ENCODE data around the gene P2RX3. TPM values are rescaled to one million over a fixed set of nuclear protein-coding genes. Genes with fewer than 3 reads are reported as not detected.

Gene P2RX3
- total and polyA plus RNA-seq, 10 of the 15 experiments (the other 5 are each of a cell fraction or from before 2014, with no cell fraction given), result 0.05 to 0.12 TPM; not detected in 8

GRCh38 chr11:57373146-57373545, 35.0 kb downstream of the P2RX3 start:
- FAIRE-seq (no peak), ATAC-seq (no peak), DNase-seq (ENCODE audit: low read depth, low spot score) (no peak)
- ChIA-PET CTCF (interaction anchor here (0.9 kb wide), 1 partner anchor 45 kb away, joined by 3 read pairs; no protein-coding TSS in a partner anchor), SMC1A (ENCODE audit: uncharacterized antibody, unreplicated experiment) (interaction anchor here (0.9 kb wide), 1 partner anchor 14 kb away, joined by 3 read pairs; no protein-coding TSS in a partner anchor), RAD21 (ENCODE audit: unreplicated experiment) (no interaction called here), POLR2A (no interaction called here)
- in situ Hi-C loops (cut with MboI) (no loop called here), intact Hi-C loops (cut with micrococcal nuclease; ENCODE audit: unreplicated experiment) (no loop called here)
- Histone ChIP-seq H3K4me2 (ENCODE audit: control insufficient read depth, insufficient read depth) (no peak overlapping the region), H2AFZ (ENCODE audit: control insufficient read depth, low read depth, low read length) (no peak overlapping the region), H3K27me3 (replicated peaks in 1 of 2; ENCODE audit: control insufficient read depth in 2 of 2, insufficient read depth in 2 of 2, low read length in 1 of 2) (no peaks in the 10 kb centered on the region; a peak in 1 of 4 replicates), H3K9me3 (replicated peaks; ENCODE audit: control insufficient read depth, insufficient read depth, low read length) (no peaks in the 10 kb centered on the region), H3K36me3 (ENCODE audit: control insufficient read depth in 2 of 2, insufficient read depth in 2 of 2, low read length in 1 of 2) (no peaks in the 10 kb centered on the region), H3K4me1 (ENCODE audit: control insufficient read depth, insufficient read depth, low read length) (no peaks in the 10 kb centered on the region), H3K9ac (ENCODE audit: control insufficient read depth, insufficient read depth, low read length) (no peak overlapping the region), H4K20me1 (ENCODE audit: control insufficient read depth, insufficient read depth) (no peaks in the 10 kb centered on the region), H3K79me2 (ENCODE audit: control insufficient read depth, insufficient read depth, low read length) (no peaks in the 10 kb centered on the region), H3K27ac (ENCODE audit: control insufficient read depth, insufficient read depth) (no peak overlapping the region), H3K4me3 (no peak overlapping the region)
- WGBS (ENCODE audit: insufficient coverage, insufficient replicate concordance, low lambda C conversion rate, missing lambda C conversion rate), result 31% methylated on average over 3 of the region's 3 CpGs
- BruUV-seq (replicated peaks), result no TSS peak
- TF ChIP-seq SMAD1 (IDR thresholded peaks at IDR 0.05; ENCODE audit: low read depth, partially characterized antibody), result no peak

- Histone ChIP-seq H3K4me1 (ENCODE audit: control insufficient read depth, insufficient read depth, low read length) (no peaks in the 10 kb centered on the region), H3K27me3 (replicated peaks in 1 of 2; ENCODE audit: control insufficient read depth in 2 of 2, insufficient read depth in 2 of 2, low read length in 1 of 2) (no peaks in the 10 kb centered on the region; a peak in 1 of 4 replicates), H3K4me3 (no peak overlapping the region), H3K9ac (ENCODE audit: control insufficient read depth, insufficient read depth, low read length) (no peak overlapping the region), H4K20me1 (ENCODE audit: control insufficient read depth, insufficient read depth) (no peaks in the 10 kb centered on the region), H3K9me3 (replicated peaks; ENCODE audit: control insufficient read depth, insufficient read depth, low read length) (no peaks in the 10 kb centered on the region), H3K36me3 (ENCODE audit: control insufficient read depth in 2 of 2, insufficient read depth in 2 of 2, low read length in 1 of 2) (no peaks in the 10 kb centered on the region), H3K4me2 (ENCODE audit: control insufficient read depth, insufficient read depth) (no peak overlapping the region), H3K79me2 (ENCODE audit: control insufficient read depth, insufficient read depth, low read length) (no peaks in the 10 kb centered on the region), H3K27ac (ENCODE audit: control insufficient read depth, insufficient read depth) (no peak overlapping the region), H2AFZ (ENCODE audit: control insufficient read depth, low read depth, low read length) (no peak overlapping the region)
- BruUV-seq (replicated peaks), result no TSS peak
- intact Hi-C loops (cut with micrococcal nuclease; ENCODE audit: unreplicated experiment) (no loop called here), in situ Hi-C loops (cut with MboI) (no loop called here)
- ChIA-PET CTCF (interaction anchor here (1.2 kb wide), 1 partner anchor 119 kb away, joined by 3 read pairs; no protein-coding TSS in a partner anchor), RAD21 (ENCODE audit: unreplicated experiment) (no interaction called here), SMC1A (ENCODE audit: uncharacterized antibody, unreplicated experiment) (no interaction called here), POLR2A (no interaction called here)
- no peak for DNase-seq (ENCODE audit: low read depth, low spot score)
- FAIRE-seq, result no peak
- 55% methylated on average over 3 of the region's 3 CpGs for WGBS (ENCODE audit: insufficient coverage, insufficient replicate concordance, low lambda C conversion rate, missing lambda C conversion rate)
- no peak for ATAC-seq
- TF ChIP-seq POU2F2 (IDR thresholded peaks at IDR 0.05; ENCODE audit: borderline replicate concordance, low read depth, low read length) (no peak), CREM (IDR thresholded peaks at IDR 0.05; ENCODE audit: low read depth) (no peak), JUND (IDR thresholded peaks at IDR 0.05; ENCODE audit: low read depth, low read length) (no peak), CBX5 (IDR thresholded peaks at IDR 0.05; ENCODE audit: low read depth) (no peak), EZH2 (IDR thresholded peaks at IDR 0.05; ENCODE audit: borderline replicate concordance, control insufficient read depth, low read depth, low read length) (no peak), E2F4 (IDR thresholded peaks at IDR 0.05; ENCODE audit: low read depth, low read length) (no peak), FOS (IDR thresholded peaks at IDR 0.05; ENCODE audit: borderline replicate concordance, extremely low read depth, insufficient read length) (no peak), FOXK2 (IDR thresholded peaks at IDR 0.05) (no peak), NFIC (IDR thresholded peaks at IDR 0.05; ENCODE audit: low read depth, low read length) (no peak), PML (IDR thresholded peaks at IDR 0.05; ENCODE audit: low read length) (no peak), HDGF (IDR thresholded peaks at IDR 0.05) (no peak), ZBTB11 (CRISPR knock-in tag; IDR thresholded peaks at IDR 0.05) (no peak), NR2C1 (IDR thresholded peaks at IDR 0.05) (no peak), SUPT20H (IDR thresholded peaks at IDR 0.05; ENCODE audit: borderline replicate concordance, control insufficient read depth, low read depth, low read length) (no peak)
Measured at GRCh38 chr11:57374966-57375365, 36.8 kb downstream of the P2RX3 start.
